ENCODE measurements around the gene SRSF2. TPM values are rescaled to one million over a fixed set of nuclear protein-coding genes. Genes with fewer than 3 reads are reported as not detected.

SRSF2 gene
- total RNA-seq, 1 donor from 2014 or later: 429 TPM

DNA sequence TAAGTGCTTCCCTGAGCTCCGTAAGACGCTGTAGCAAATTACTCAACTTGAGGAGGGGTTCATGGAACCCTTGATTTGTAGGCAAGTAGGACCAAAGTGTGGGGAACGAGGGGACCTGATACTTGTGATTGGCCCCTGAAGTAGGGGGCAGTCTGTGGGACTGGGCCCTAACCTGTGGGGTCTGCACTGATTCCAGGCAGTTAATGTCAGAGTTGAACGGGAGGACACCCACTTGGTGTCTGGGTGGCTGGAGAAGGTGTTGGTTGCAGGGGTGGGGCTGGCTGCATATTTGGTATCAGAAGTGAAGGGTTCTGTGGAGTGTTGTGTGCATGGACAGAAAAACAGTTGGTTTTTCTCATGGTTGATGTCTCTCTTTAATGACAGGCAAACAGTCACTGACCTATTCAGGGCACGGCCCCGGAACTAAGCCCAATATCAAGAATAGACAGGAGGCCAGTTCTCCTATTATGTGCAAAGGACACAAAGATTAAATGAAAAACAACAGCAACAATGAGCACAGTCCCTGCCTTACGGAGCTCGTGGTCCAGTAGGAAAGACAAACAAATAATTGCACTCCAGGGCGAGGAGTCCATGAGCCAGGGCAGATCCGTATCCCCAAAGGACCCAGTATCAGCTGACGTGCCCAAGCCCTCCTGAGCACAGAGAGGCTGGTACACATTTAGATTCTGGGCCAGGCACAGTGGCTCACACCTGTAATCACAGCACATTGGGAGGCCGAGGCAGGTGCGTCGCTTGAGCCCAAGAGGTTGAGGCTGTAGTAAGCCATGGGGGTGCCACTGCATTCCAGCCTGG, 45.5 kb downstream of the SRSF2 start:
- TF ChIP-seq, protein P1, sequence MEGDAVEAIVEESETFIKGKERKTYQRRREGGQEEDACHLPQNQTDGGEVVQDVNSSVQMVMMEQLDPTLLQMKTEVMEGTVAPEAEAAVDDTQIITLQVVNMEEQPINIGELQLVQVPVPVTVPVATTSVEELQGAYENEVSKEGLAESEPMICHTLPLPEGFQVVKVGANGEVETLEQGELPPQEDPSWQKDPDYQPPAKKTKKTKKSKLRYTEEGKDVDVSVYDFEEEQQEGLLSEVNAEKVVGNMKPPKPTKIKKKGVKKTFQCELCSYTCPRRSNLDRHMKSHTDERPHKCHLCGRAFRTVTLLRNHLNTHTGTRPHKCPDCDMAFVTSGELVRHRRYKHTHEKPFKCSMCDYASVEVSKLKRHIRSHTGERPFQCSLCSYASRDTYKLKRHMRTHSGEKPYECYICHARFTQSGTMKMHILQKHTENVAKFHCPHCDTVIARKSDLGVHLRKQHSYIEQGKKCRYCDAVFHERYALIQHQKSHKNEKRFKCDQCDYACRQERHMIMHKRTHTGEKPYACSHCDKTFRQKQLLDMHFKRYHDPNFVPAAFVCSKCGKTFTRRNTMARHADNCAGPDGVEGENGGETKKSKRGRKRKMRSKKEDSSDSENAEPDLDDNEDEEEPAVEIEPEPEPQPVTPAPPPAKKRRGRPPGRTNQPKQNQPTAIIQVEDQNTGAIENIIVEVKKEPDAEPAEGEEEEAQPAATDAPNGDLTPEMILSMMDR (IDR thresholded peaks at IDR 0.05): no peak
- no peaks in the 10 kb centered on the region for H3K9me3 ChIP-seq
- H3K27me3 ChIP-seq: no peaks in the 10 kb centered on the region
- intact Hi-C loops (cut with DNase I): no loop called here
- H3K36me3 ChIP-seq: peaks cover 0 to 5% of the 10 kb centered on the region in 2 donors
- peaks cover 14 to 67% of the 10 kb centered on the region in 2 donors for H3K4me1 ChIP-seq
- H3K27ac ChIP-seq: peak overlapping the region; percentile 1 to 33
- DNase-seq (ENCODE audit: low spot score in 2 of 2): no peak
- no peak overlapping the region for H3K4me3 ChIP-seq

DNA sequence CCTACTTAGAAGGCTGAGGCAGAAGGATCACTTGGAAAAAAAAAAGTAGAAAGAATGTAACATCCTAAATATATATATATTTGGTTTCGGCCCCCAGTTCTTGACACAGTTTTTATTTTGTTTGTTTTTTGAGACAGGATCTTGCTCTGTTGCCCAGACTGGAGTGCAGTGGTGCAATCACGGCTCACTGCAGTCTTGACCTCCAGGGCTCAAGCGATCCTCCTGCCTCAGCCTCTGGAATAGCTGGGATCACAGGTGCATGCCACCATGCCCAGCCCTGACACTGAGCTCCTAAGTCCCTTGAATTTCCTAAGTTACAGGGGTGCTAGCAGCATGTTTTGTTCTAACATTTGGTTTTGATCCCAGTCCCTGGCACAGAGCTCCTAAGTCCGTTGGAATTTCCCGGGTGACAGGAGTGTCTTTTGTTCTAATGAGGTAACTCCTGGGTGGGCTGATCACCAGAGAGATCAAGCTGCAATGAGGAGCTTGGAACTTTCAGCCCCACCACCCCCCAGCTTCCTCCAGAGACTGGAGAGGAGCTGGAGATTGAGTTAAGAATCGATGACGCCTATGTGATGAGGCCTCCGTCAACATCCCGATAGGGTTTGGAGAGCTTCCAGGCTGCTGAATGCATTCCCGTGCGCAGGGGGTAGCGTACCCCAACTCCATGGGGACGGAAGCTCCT, 46.4 kb downstream of the SRSF2 start:
- Histone ChIP-seq H3K4me3 (no peak overlapping the region), H3K4me1 (peaks cover 12 to 61% of the 10 kb centered on the region in 2 donors), H3K9me3 (no peaks in the 10 kb centered on the region), H3K36me3 (peaks cover 0 to 8% of the 10 kb centered on the region in 2 donors), H3K27me3 (no peaks in the 10 kb centered on the region), H3K27ac (peak overlapping the region in 1 of 2 donors; percentile 33)
- TF ChIP-seq, protein P1 (IDR thresholded peaks at IDR 0.05): no peak
- intact Hi-C loops (cut with DNase I): no loop called here
- DNase-seq (ENCODE audit: low spot score in 2 of 2): no peak

DNA sequence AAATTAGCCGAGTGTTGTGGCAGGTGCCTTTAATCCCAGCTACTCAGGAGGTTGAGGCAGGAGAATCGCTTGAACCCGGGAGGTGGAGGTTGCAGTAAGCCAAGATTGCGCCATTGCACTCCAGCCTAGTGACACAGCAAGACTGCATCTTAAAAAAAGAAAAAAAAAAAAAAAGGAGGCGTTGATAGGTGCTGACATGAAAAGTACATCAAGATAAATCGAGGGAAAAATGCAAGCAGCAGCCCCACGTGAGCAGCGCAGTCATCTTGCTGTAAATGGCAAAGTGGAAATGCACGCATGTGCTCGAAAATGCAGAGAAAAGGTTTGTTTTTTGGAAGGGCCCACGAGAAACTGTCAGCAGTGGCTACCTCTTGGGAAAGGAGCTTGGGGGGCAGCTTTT, 47.3 kb downstream of the SRSF2 start:
- no peaks in the 10 kb centered on the region for H3K27me3 ChIP-seq
- no peak overlapping the region for H3K4me3 ChIP-seq
- H3K4me1 ChIP-seq: peaks cover 9 to 54% of the 10 kb centered on the region in 2 donors
- DNase-seq (ENCODE audit: low spot score in 2 of 2): no peak
- TF ChIP-seq, protein P1 (IDR thresholded peaks at IDR 0.05): no peak
- peak overlapping the region in 1 of 2 donors; percentile 89 for H3K27ac ChIP-seq
- H3K36me3 ChIP-seq: peaks cover 4 to 17% of the 10 kb centered on the region in 2 donors
- intact Hi-C loops (cut with DNase I): loop anchor here (5.0 kb wide), 1 partner anchor 37 kb away; the partner anchor contains the start of genes JMJD6 and METTL23
- no peaks in the 10 kb centered on the region for H3K9me3 ChIP-seq

DNA sequence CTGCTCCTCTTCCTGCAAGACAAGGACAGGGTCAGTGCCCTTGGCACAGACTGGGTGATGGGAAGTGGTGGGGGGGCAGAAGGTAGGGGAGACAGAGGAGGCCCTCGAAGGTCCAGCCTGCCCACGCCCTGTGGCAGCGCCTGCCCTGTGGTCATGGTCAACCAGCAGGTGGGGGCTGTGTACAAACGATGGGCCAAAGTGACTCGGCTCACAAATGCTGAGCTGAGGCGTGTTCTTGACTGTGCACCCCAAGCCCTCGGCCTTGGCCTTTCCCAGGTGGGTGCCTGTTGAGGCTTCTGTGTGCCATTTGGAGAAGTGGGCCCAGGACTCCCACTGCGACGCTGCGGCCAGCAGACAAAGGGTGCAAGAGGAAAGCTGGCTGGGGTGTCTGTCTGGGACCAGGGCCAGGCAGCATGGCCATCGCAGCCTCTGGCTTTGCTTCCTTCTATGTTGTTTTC, 48.9 kb downstream of the SRSF2 start:
- TF ChIP-seq, protein P1 (IDR thresholded peaks at IDR 0.05): peak in 2 of 3 experiments; percentile 13 to 38
- peak overlapping the region; percentile 89 to 91 for H3K27ac ChIP-seq
- peaks cover 9 to 42% of the 10 kb centered on the region in 2 donors for H3K4me1 ChIP-seq
- no peaks in the 10 kb centered on the region for H3K27me3 ChIP-seq
- peak in 1 of 2 donors; percentile 66 for DNase-seq (ENCODE audit: low spot score in 2 of 2)
- no peaks in the 10 kb centered on the region for H3K9me3 ChIP-seq
- peak overlapping the region in 1 of 2 donors; percentile 21 for H3K4me3 ChIP-seq
- peaks cover 20 to 34% of the 10 kb centered on the region in 2 donors for H3K36me3 ChIP-seq
- intact Hi-C loops (cut with DNase I): loop anchor here (5.0 kb wide), 1 partner anchor 39 kb away; the partner anchor contains the start of genes JMJD6 and METTL23

DNA sequence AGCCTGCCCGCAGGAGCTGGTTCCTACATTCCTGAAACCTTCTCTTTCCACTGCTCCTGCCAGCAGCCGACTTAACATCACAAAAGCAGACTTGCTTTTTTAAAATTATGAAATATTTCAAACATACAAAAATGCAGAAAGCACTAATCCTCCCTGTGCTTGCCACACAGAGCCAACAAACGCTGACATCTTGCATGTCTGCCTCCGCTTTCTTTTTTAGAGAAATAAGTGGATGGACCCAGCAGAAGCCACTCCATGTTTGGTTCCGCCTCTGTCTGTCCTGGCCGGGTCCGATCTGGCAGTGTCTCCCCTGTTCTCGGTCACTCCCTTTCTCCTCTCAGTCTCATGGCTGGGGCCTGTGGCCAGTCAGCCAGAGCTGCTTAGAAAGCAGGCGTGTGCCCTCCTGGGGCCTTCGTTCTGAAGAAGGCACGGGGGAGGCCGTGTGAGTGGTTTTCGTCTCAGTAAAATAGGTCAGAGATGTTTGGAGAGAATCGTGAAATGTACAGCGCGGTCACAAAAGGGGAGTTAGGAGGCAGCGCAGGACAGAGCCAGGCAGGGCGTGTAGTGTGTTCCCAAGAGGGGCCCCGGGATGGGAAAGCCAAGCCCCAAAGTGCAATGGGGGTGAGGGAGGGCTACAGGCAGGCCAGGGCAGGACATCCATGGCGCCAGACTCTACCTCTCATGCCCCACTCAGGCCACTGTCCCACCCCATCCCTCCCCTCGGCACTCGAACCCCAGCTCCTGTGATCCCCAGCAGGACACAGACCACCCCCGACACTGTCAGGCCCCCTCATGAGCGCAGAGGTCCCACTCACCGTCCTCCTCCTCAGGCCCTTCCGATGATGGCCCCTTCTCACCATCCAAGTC, 49.6 kb downstream of the SRSF2 start:
- Histone ChIP-seq H3K27ac (peak overlapping the region; percentile 89 to 91), H3K27me3 (no peaks in the 10 kb centered on the region), H3K9me3 (no peaks in the 10 kb centered on the region), H3K4me1 (peaks cover 9 to 40% of the 10 kb centered on the region in 2 donors), H3K36me3 (peaks cover 25 to 40% of the 10 kb centered on the region in 2 donors), H3K4me3 (peak overlapping the region in 1 of 2 donors; percentile 21)
- TF ChIP-seq, protein P1 (IDR thresholded peaks at IDR 0.05): no peak
- peak in 1 of 2 donors; percentile 83 for DNase-seq (ENCODE audit: low spot score in 2 of 2)
- intact Hi-C loops (cut with DNase I): loop anchor here (1.0 to 5.0 kb wide), 2 partner anchors 24 to 40 kb away; partner anchors contain the start of genes JMJD6 and METTL23
